HAP-1 (cell line): ENCODE measurements around the gene RIC3.
A peak's percentile ranks its signal among the peaks of the same experiment; 100 is the strongest.

ENCODE experiments used
- DNase-seq, 2 experiments: peaks; one replicate each; pipeline ENCODE4 v3.0.0-alpha.2; 2016 to 2020; ENCODE audit warnings: low spot score in 2 of 2
- H3K27me3 ChIP-seq: fragments of 250-450 bp; sonication (Bioruptor Pico); 2 replicates; pipeline ENCODE4 v1.5.1; 2020; ENCODE audit warnings: low read depth, mild to moderate bottlenecking, moderate library complexity
- H3K36me3 ChIP-seq: fragments of 250-450 bp; sonication (Bioruptor Pico); replicated peaks from 2 replicates; pipeline ENCODE4 v1.5.1; 2020; ENCODE audit warnings: mild to moderate bottlenecking
- H3K4me1 ChIP-seq: fragments of 250-450 bp; sonication (Bioruptor Pico); 2 replicates; pipeline ENCODE4 v1.5.1; 2020; ENCODE audit warnings: mild to moderate bottlenecking
- H3K4me3 ChIP-seq: fragments of 250-450 bp; sonication (Bioruptor Pico); 2 replicates; pipeline ENCODE4 v1.5.1; 2020; ENCODE audit warnings: mild to moderate bottlenecking, moderate library complexity
- H3K9me3 ChIP-seq: fragments of 250-450 bp; sonication (Bioruptor Pico); 2 replicates; pipeline ENCODE4 v1.5.1; 2020; ENCODE audit warnings: mild to moderate bottlenecking, moderate library complexity
- in situ Hi-C: fragments of 300-500 bp; cut with MboI; formaldehyde crosslinking; loops from 3 replicates; pipeline ENCODE4 v1.14.3; 2020; ENCODE audit warnings: low sequenced_read_pairs, inconsistent platforms, mixed read lengths

Gene RIC3

GRCh38 chr11:8106679-8107078, 62.1 kb downstream of the RIC3 start:
- Histone ChIP-seq H3K27me3 (no peaks in the 10 kb centered on the region), H3K4me1 (no peaks in the 10 kb centered on the region), H3K36me3 (peaks cover 33% of the 10 kb centered on the region), H3K4me3 (no peak overlapping the region), H3K9me3 (no peaks in the 10 kb centered on the region)
- in situ Hi-C loops: no loop called here
- DNase-seq: no peak

DNA sequence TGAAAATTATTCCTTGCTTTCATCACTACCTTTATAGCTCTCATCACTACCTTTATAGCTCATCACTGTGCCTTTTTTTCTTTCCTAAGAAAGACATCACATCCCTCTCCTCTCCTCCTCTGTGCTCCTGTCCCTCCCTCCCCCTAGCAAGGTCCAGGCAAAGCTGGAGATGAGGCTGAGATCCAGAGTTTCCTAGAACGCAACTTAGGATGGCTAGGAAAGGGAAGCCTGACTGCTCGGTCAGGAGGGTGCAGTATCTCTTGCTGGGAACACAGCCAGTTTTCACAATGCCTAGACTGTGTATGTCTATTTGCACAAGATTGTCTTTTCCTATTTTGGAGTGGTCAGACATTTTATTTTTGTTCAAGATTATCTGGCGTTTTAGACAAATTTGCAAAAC, 63.2 kb downstream of the RIC3 start:
- H3K4me3 ChIP-seq: no peak overlapping the region
- no peaks in the 10 kb centered on the region for H3K27me3 ChIP-seq
- no peaks in the 10 kb centered on the region for H3K9me3 ChIP-seq
- no peaks in the 10 kb centered on the region for H3K4me1 ChIP-seq
- in situ Hi-C loops: no loop called here
- H3K36me3 ChIP-seq: peaks cover 41% of the 10 kb centered on the region
- no peak for DNase-seq

GRCh38 chr11:8105133-8105532, 63.7 kb downstream of the RIC3 start:
- H3K36me3 ChIP-seq: peaks cover 46% of the 10 kb centered on the region
- no peaks in the 10 kb centered on the region for H3K4me1 ChIP-seq
- H3K4me3 ChIP-seq: no peak overlapping the region
- H3K27me3 ChIP-seq: no peaks in the 10 kb centered on the region
- in situ Hi-C loops: no loop called here
- no peak for DNase-seq
- H3K9me3 ChIP-seq: no peaks in the 10 kb centered on the region

GRCh38 chr11:8103909-8104308, 64.9 kb downstream of the RIC3 start:
- Histone ChIP-seq H3K9me3 (no peaks in the 10 kb centered on the region), H3K27me3 (no peaks in the 10 kb centered on the region), H3K4me3 (no peak overlapping the region), H3K4me1 (no peaks in the 10 kb centered on the region), H3K36me3 (peaks cover 58% of the 10 kb centered on the region)
- no peak for DNase-seq
- in situ Hi-C loops: no loop called here

- no peak for DNase-seq
- Histone ChIP-seq H3K4me1 (no peaks in the 10 kb centered on the region), H3K4me3 (no peak overlapping the region), H3K36me3 (peaks cover 66% of the 10 kb centered on the region), H3K27me3 (no peaks in the 10 kb centered on the region), H3K9me3 (no peaks in the 10 kb centered on the region)
- in situ Hi-C loops: no loop called here
Observed at GRCh38 chr11:8102965-8103364, 65.9 kb downstream of the RIC3 start.

DNA sequence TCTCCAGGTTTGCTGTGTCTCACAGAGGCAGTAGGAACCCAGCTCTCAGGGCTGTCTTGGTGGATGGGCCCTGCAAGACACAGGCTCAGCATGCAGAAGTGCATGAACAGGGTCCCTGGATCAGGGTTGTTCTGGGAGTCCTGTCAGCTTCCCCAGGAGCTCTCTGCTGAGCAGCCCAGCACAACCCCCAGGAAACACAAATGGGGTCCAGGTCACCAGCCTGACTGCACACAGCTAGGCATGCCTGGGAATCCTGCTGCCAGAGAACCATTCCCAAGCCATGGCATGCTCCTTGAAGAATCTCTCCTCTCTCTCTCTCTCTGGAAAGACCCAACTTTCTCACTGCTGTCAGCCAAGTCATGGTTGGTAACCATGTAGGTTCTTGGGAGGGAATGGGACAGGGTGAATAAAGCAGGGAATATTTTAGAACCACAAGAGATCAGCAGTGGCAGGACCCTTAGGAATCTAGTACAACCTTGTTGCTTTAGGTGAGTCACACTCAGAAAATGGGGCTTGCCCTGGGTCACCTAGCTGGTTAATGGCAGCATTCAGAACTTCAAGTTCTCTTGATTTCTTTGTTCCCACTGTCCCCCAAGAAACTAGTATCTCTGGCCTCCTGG, 66.4 kb downstream of the RIC3 start:
- H3K9me3 ChIP-seq: no peaks in the 10 kb centered on the region
- no peak for DNase-seq
- no peaks in the 10 kb centered on the region for H3K27me3 ChIP-seq
- H3K4me1 ChIP-seq: no peaks in the 10 kb centered on the region
- H3K36me3 ChIP-seq: peaks cover 70% of the 10 kb centered on the region
- in situ Hi-C loops: no loop called here
- H3K4me3 ChIP-seq: no peak overlapping the region

DNA sequence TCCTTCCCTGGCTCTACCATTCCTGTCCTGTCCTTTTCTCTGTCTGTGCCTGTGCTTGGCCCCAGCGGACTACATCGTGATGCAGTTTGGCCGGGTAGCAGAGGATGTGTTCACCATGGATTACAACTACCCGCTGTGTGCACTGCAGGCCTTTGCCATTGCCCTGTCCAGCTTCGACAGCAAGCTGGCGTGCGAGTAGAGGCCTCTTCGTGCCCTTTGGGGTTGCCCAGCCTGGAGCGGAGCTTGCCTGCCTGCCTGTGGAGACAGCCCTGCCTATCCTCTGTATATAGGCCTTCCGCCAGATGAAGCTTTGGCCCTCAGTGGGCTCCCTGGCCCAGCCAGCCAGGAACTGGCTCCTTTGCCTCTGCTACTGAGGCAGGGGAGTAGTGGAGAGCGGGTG, 67.4 kb downstream of the RIC3 start:
- H3K27me3 ChIP-seq: no peaks in the 10 kb centered on the region
- peaks cover 80% of the 10 kb centered on the region for H3K36me3 ChIP-seq
- in situ Hi-C loops: no loop called here
- no peaks in the 10 kb centered on the region for H3K9me3 ChIP-seq
- no peak overlapping the region for H3K4me3 ChIP-seq
- no peaks in the 10 kb centered on the region for H3K4me1 ChIP-seq
- no peak for DNase-seq

- Histone ChIP-seq H3K36me3 (peaks cover 86% of the 10 kb centered on the region), H3K27me3 (no peaks in the 10 kb centered on the region), H3K4me3 (no peak overlapping the region), H3K4me1 (no peaks in the 10 kb centered on the region), H3K9me3 (no peaks in the 10 kb centered on the region)
- in situ Hi-C loops: no loop called here
- DNase-seq: no peak
Observed at GRCh38 chr11:8100605-8101004, 68.2 kb downstream of the RIC3 start.

- in situ Hi-C loops: no loop called here
- Histone ChIP-seq H3K4me3 (no peak overlapping the region), H3K27me3 (no peaks in the 10 kb centered on the region), H3K9me3 (no peaks in the 10 kb centered on the region), H3K36me3 (peaks cover 87% of the 10 kb centered on the region), H3K4me1 (no peaks in the 10 kb centered on the region)
- DNase-seq: no peak
Observed at GRCh38 chr11:8100158-8100557, 68.7 kb downstream of the RIC3 start.

DNA sequence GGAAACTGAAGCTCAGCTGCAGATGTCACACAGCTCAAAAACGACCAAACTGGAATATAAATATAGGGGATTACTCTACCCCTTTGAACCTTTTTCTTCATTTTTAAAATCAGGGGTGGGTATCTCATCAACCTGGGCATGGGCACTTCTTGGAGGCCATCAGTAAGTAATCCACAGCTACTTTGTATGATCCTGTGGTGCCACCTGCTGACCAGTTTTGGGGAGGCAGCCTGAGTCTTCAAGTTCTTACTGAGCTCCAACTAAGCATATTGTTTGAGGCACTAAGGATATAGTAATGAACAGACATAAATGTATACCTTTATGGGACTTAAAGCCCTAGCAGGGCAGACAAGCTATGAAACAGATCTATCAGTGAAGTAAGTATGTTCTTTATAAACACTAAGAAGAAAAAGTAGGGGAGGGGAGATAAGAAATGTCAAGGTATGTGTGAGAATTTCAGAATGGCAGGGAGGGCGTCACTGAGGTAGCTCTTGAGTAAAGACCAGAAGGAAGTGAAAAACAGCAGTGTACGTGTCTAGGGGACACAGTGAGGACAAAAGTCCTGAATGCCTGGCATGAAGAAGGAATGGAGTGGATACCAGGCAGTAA, 69.4 kb downstream of the RIC3 start:
- no peaks in the 10 kb centered on the region for H3K4me1 ChIP-seq
- H3K27me3 ChIP-seq: no peaks in the 10 kb centered on the region
- H3K36me3 ChIP-seq: peaks cover 87% of the 10 kb centered on the region
- in situ Hi-C loops: loop anchor here (5.0 kb wide), 1 partner anchor 87 kb away; no protein-coding TSS in a partner anchor
- H3K9me3 ChIP-seq: no peaks in the 10 kb centered on the region
- DNase-seq: peak; percentile 42 to 83
- no peak overlapping the region for H3K4me3 ChIP-seq

DNA sequence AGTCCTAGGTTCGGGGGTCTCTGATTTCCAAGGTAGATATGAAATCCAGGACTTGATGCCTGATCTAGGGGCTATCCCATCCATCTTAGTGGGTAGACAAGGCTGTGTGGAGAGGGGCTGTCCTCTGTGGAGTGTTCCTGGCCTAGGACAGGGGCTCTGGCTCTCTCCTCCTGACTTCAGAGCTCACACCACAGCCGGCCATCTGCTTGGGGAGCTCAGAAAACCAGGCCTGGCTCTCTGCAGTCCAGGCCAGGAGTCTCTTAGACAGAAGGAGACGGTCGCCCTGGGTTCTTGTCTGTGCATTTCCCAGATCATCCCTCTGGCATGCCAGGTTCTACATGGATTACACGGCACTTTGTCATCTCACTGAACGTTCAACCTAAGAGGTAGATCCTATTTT, 69.9 kb downstream of the RIC3 start:
- Histone ChIP-seq H3K9me3 (no peaks in the 10 kb centered on the region), H3K4me3 (no peak overlapping the region), H3K27me3 (no peaks in the 10 kb centered on the region), H3K36me3 (peaks cover 88% of the 10 kb centered on the region), H3K4me1 (no peaks in the 10 kb centered on the region)
- DNase-seq: no peak
- in situ Hi-C loops: loop anchor here (5.0 kb wide), 1 partner anchor 87 kb away; no protein-coding TSS in a partner anchor

DNA sequence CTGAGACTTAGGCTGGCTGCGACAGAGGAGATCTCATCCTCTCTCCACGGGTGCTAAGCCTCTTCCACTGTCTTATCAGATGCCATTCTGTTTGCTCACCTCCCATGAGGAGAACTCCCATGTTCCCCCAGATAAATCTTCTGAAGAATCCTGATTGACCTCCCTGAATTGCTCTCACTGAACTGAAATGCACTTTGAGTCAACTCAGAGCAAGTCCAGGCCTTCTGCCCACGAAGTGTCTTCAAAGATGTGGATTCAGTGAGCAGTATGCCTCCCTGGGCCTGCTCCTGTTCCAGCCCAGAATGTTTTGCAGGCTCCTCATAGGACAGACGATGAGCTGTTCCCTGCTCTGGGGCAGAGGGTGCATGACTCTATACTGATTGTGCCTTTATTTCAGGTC, 70.5 kb downstream of the RIC3 start:
- H3K4me3 ChIP-seq: no peak overlapping the region
- no peaks in the 10 kb centered on the region for H3K27me3 ChIP-seq
- H3K9me3 ChIP-seq: no peaks in the 10 kb centered on the region
- DNase-seq: no peak
- H3K4me1 ChIP-seq: no peaks in the 10 kb centered on the region
- in situ Hi-C loops: loop anchor here (5.0 kb wide), 1 partner anchor 86 kb away; no protein-coding TSS in a partner anchor
- peaks cover 92% of the 10 kb centered on the region for H3K36me3 ChIP-seq

GRCh38 chr11:8097926-8098325, 70.9 kb downstream of the RIC3 start:
- Histone ChIP-seq H3K27me3 (no peaks in the 10 kb centered on the region), H3K4me1 (no peaks in the 10 kb centered on the region), H3K9me3 (no peaks in the 10 kb centered on the region), H3K36me3 (peaks cover 90% of the 10 kb centered on the region), H3K4me3 (no peak overlapping the region)
- no peak for DNase-seq
- in situ Hi-C loops: loop anchor here (5.0 kb wide), 1 partner anchor 86 kb away; no protein-coding TSS in a partner anchor

DNA sequence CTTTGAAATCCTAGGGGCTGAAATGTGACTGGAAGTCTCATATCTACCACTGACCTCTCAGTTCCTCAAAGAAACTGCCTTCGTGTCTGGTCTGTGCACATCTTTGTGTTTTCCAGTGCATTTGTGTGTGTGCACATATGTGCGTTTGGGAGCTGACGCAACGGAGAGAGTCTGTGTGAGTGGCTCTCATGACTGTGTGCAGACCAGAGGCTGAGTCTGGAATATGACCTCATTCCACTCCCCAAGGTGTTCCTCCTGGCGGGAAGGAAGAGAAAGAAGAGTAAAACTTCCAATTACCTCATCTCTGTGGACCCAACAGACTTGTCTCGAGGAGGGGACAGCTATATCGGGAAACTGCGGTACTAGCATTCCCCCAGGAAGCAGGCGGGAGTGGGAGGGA, 71.4 kb downstream of the RIC3 start:
- in situ Hi-C loops: loop anchor here (5.0 kb wide), 1 partner anchor 85 kb away; no protein-coding TSS in a partner anchor
- no peaks in the 10 kb centered on the region for H3K4me1 ChIP-seq
- H3K27me3 ChIP-seq: no peaks in the 10 kb centered on the region
- H3K4me3 ChIP-seq: no peak overlapping the region
- peaks cover 85% of the 10 kb centered on the region for H3K36me3 ChIP-seq
- no peak for DNase-seq
- H3K9me3 ChIP-seq: no peaks in the 10 kb centered on the region
